Parathyroid adenoma (tissue), 2 donors: ENCODE results near the gene VASP.

Source experiments
- H2AFZ ChIP-seq: fragments of 300-600 bp; sonication (generic); one replicate; pipeline ENCODE4 v1.7.0; 2017; ENCODE audit warnings: antibody characterized with exemption, mild to moderate bottlenecking
- H3K27ac ChIP-seq: fragments of 300-600 bp; sonication (generic); one replicate; pipeline ENCODE4 v1.7.0; 2017
- H3K27me3 ChIP-seq: fragments of 300-600 bp; sonication (generic); one replicate; pipeline ENCODE4 v1.7.0; 2017; ENCODE audit warnings: low read length; ENCODE audit not compliant: control insufficient read depth, insufficient read depth
- H3K36me3 ChIP-seq: fragments of 300-600 bp; sonication (generic); one replicate; pipeline ENCODE4 v1.7.0; 2017; ENCODE audit warnings: low read length; ENCODE audit not compliant: control insufficient read depth, insufficient read depth
- H3K4me1 ChIP-seq: fragments of 300-600 bp; sonication (generic); one replicate; pipeline ENCODE4 v1.7.0; 2017; ENCODE audit warnings: control low read depth
- H3K4me2 ChIP-seq: fragments of 300-600 bp; sonication (generic); one replicate; pipeline ENCODE4 v1.7.0; 2017; ENCODE audit warnings: low read length
- H3K4me3 ChIP-seq: fragments of 300-600 bp; sonication (generic); one replicate; pipeline ENCODE4 v1.7.0; 2017; ENCODE audit warnings: low read depth, low read length
- H3K79me2 ChIP-seq: fragments of 300-600 bp; sonication (generic); one replicate; pipeline ENCODE4 v1.7.0; 2017; ENCODE audit warnings: control low read depth
- H3K9ac ChIP-seq: fragments of 300-600 bp; sonication (generic); one replicate; pipeline ENCODE4 v1.7.0; 2017; ENCODE audit warnings: mild to moderate bottlenecking
- H3K9me3 ChIP-seq: fragments of 300-600 bp; sonication (generic); one replicate; pipeline ENCODE4 v1.7.0; 2017; ENCODE audit warnings: low read length; ENCODE audit not compliant: control insufficient read depth
- CTCF ChIP-seq: fragments of 300-600 bp; sonication (generic); IDR thresholded peaks from one replicate; pipeline ENCODE4 v1.7.0; 2017; ENCODE audit warnings: antibody characterized with exemption, mild to moderate bottlenecking
- donor health status: primary hyperparathyroidism.

VASP gene

GRCh38 chr19:45560686-45561085 lies 53.4 kb downstream of the VASP start:
- Histone ChIP-seq H3K4me2 (no peak overlapping the region), H2AFZ (no peak overlapping the region), H3K27ac (no peak overlapping the region), H3K9me3 (no peaks in the 10 kb centered on the region), H3K9ac (no peak overlapping the region), H3K27me3 (no peaks in the 10 kb centered on the region), H3K4me3 (no peak overlapping the region), H3K4me1 (no peaks in the 10 kb centered on the region), H3K79me2 (peaks cover 26% of the 10 kb centered on the region), H3K36me3 (no peaks in the 10 kb centered on the region)
- no peak for TF ChIP-seq CTCF

GRCh38 chr19:45564131-45564780 lies 57.0 kb downstream of the VASP start:
- peaks cover 39% of the 10 kb centered on the region for H3K79me2 ChIP-seq
- no peaks in the 10 kb centered on the region for H3K27me3 ChIP-seq
- TF ChIP-seq CTCF = no peak
- H3K36me3 ChIP-seq = no peaks in the 10 kb centered on the region
- no peak overlapping the region for H3K4me3 ChIP-seq
- no peak overlapping the region for H3K9ac ChIP-seq
- H2AFZ ChIP-seq = no peak overlapping the region
- H3K4me2 ChIP-seq = no peak overlapping the region
- H3K4me1 ChIP-seq = no peaks in the 10 kb centered on the region
- H3K27ac ChIP-seq = no peak overlapping the region
- no peaks in the 10 kb centered on the region for H3K9me3 ChIP-seq

GRCh38 chr19:45567609-45568008 lies 60.3 kb downstream of the VASP start:
- no peak overlapping the region for H3K27ac ChIP-seq
- TF ChIP-seq CTCF = no peak

GRCh38 chr19:45568732-45569131 lies 61.5 kb downstream of the VASP start:
- Histone ChIP-seq H3K27me3 (no peaks in the 10 kb centered on the region), H3K4me1 (no peaks in the 10 kb centered on the region), H3K27ac (no peak overlapping the region), H3K4me3 (no peak overlapping the region), H2AFZ (no peak overlapping the region), H3K4me2 (no peak overlapping the region), H3K9ac (no peak overlapping the region), H3K36me3 (no peaks in the 10 kb centered on the region), H3K79me2 (peaks cover 45% of the 10 kb centered on the region), H3K9me3 (no peaks in the 10 kb centered on the region)
- no peak for TF ChIP-seq CTCF

More at GRCh38 chr19:45567609-45568008, 60.3 kb downstream of the VASP start:
- Histone ChIP-seq H3K36me3 (no peaks in the 10 kb centered on the region), H2AFZ (no peak overlapping the region), H3K9ac (no peak overlapping the region), H3K9me3 (no peaks in the 10 kb centered on the region), H3K79me2 (peaks cover 38% of the 10 kb centered on the region), H3K4me1 (no peaks in the 10 kb centered on the region), H3K4me2 (no peak overlapping the region), H3K4me3 (no peak overlapping the region), H3K27me3 (no peaks in the 10 kb centered on the region)
